KOPT-K1 (cell line): Measurements from ENCODE around the gene FKBP9.

Experiments used
- H3K27ac ChIP-seq: fragments of 200-600 bp; sonication (generic); 2 replicates; pipeline ENCODE4 v1.5.1; 2016; ENCODE audit warnings: antibody characterized with exemption, mild to moderate bottlenecking, low read depth, low read length; ENCODE audit not compliant: poor library complexity, severe bottlenecking
- H3K36me3 ChIP-seq: fragments of 200-600 bp; sonication (generic); 2 replicates; pipeline ENCODE4 v1.5.1; 2017; ENCODE audit warnings: antibody characterized with exemption, mild to moderate bottlenecking, low read length, moderate library complexity; ENCODE audit not compliant: insufficient read depth
- H3K9me3 ChIP-seq: fragments of 200-600 bp; sonication (generic); 2 replicates; pipeline ENCODE4 v1.5.1; 2017; ENCODE audit warnings: antibody characterized with exemption, low read length, mild to moderate bottlenecking; ENCODE audit not compliant: insufficient read depth, poor library complexity, severe bottlenecking

FKBP9 gene

GRCh38 chr7:33054261-33054964 lies 97.2 kb downstream of the FKBP9 start:
- no peak overlapping the region for H3K27ac ChIP-seq

GRCh38 chr7:33055158-33055557 lies 97.9 kb downstream of the FKBP9 start:
- Histone ChIP-seq H3K9me3 (no peaks in the 10 kb centered on the region), H3K36me3 (peaks cover 15% of the 10 kb centered on the region; the same call in 1 of the 2 replicates), H3K27ac (no peak overlapping the region)

More at GRCh38 chr7:33054261-33054964, 97.2 kb downstream of the FKBP9 start:
- Histone ChIP-seq H3K9me3 (no peaks in the 10 kb centered on the region), H3K36me3 (peaks cover 9% of the 10 kb centered on the region; the same call in 1 of the 2 replicates)
